Left ventricle myocardium inferior (tissue), 1 donor: ENCODE measurements around the gene EIF6. TPM values are rescaled to one million over a fixed set of nuclear protein-coding genes. Genes with fewer than 3 reads are reported as not detected.

Experiments used
- DNase-seq: peaks from one replicate; pipeline ENCODE4 v3.0.0-alpha.2; 2020
- H3K27ac ChIP-seq: fragments of 200-600 bp; replicated peaks from 2 replicates; pipeline ENCODE4 v1.8.0; 2021
- H3K27me3 ChIP-seq: fragments of 200-600 bp; 2 replicates; pipeline ENCODE4 v1.8.0; 2021; ENCODE audit warnings: low read depth
- H3K36me3 ChIP-seq: fragments of 200-600 bp; 2 replicates; pipeline ENCODE4 v1.8.0; 2021
- H3K4me1 ChIP-seq: fragments of 200-600 bp; 2 replicates; pipeline ENCODE4 v1.8.0; 2021
- H3K4me3 ChIP-seq: fragments of 200-600 bp; 2 replicates; pipeline ENCODE4 v1.8.0; 2021; ENCODE audit warnings: mild to moderate bottlenecking, moderate library complexity
- H3K9me3 ChIP-seq: fragments of 200-600 bp; replicated peaks from 2 replicates; pipeline ENCODE4 v1.8.0; 2021
- CTCF ChIP-seq: fragments of 200-600 bp; IDR thresholded peaks from 2 replicates; pipeline ENCODE4 v1.8.0; 2021; ENCODE audit warnings: antibody characterized with exemption, mild to moderate bottlenecking, borderline replicate concordance
- intact Hi-C: fragments of 100-400 bp; cut with micrococcal nuclease; formaldehyde crosslinking; loops from one replicate; pipeline ENCODE4 v1.11.0; 2022
- total RNA-seq: library from RNA; stranded (reverse); fragmentation: NEBNext Ultra II Directional; extraction: Animal tissue kit (Norgen Biotek cat#: 25700); gene quantifications from one replicate; pipeline ENCODE4 v1.2.1, GENCODE V29; 2021
- donor health status: DM: no; HTN: yes; CAD: no; lungs with severe emphysema.

EIF6 gene
- total RNA-seq, 1 donor from 2014 or later, result 37.4 TPM

- peaks cover 7% of the 10 kb centered on the region for H3K4me1 ChIP-seq
- peaks cover 53% of the 10 kb centered on the region for H3K27me3 ChIP-seq
- no peaks in the 10 kb centered on the region for H3K36me3 ChIP-seq
- no peaks in the 10 kb centered on the region for H3K9me3 ChIP-seq
- no peak for DNase-seq
- TF ChIP-seq CTCF, result no peak
- intact Hi-C loops, result no loop called here
- H3K4me3 ChIP-seq, result no peak overlapping the region
- H3K27ac ChIP-seq, result no peak overlapping the region
Measured at GRCh38 chr20:35295058-35295457, 10.5 kb upstream of the EIF6 start.

GRCh38 chr20:35294293-35294685 is 9.7 kb upstream of the EIF6 start:
- Histone ChIP-seq H3K4me1 (peaks cover 7% of the 10 kb centered on the region), H3K27me3 (peaks cover 53% of the 10 kb centered on the region), H3K36me3 (no peaks in the 10 kb centered on the region), H3K27ac (no peak overlapping the region), H3K4me3 (no peak overlapping the region), H3K9me3 (no peaks in the 10 kb centered on the region)
- DNase-seq, result no peak
- intact Hi-C loops, result no loop called here
- TF ChIP-seq CTCF, result no peak

- DNase-seq, result no peak
- peaks cover 53% of the 10 kb centered on the region for H3K27me3 ChIP-seq
- intact Hi-C loops, result no loop called here
- no peak overlapping the region for H3K4me3 ChIP-seq
- no peaks in the 10 kb centered on the region for H3K36me3 ChIP-seq
- peaks cover 7% of the 10 kb centered on the region for H3K4me1 ChIP-seq
- no peak for TF ChIP-seq CTCF
- H3K27ac ChIP-seq, result no peak overlapping the region
- no peaks in the 10 kb centered on the region for H3K9me3 ChIP-seq
Measured at GRCh38 chr20:35293303-35294292, 9.0 kb upstream of the EIF6 start.

- Histone ChIP-seq H3K36me3 (no peaks in the 10 kb centered on the region), H3K27ac (no peak overlapping the region), H3K27me3 (peaks cover 53% of the 10 kb centered on the region), H3K4me1 (peaks cover 7% of the 10 kb centered on the region), H3K9me3 (no peaks in the 10 kb centered on the region), H3K4me3 (no peak overlapping the region)
- intact Hi-C loops, result no loop called here
- no peak for DNase-seq
- TF ChIP-seq CTCF, result no peak
Measured at GRCh38 chr20:35292504-35293285, 8.1 kb upstream of the EIF6 start.

- peaks cover 7% of the 10 kb centered on the region for H3K4me1 ChIP-seq
- TF ChIP-seq CTCF, result no peak
- no peaks in the 10 kb centered on the region for H3K9me3 ChIP-seq
- H3K27me3 ChIP-seq, result peaks cover 50% of the 10 kb centered on the region
- no peaks in the 10 kb centered on the region for H3K36me3 ChIP-seq
- intact Hi-C loops, result no loop called here
- no peak for DNase-seq
- H3K4me3 ChIP-seq, result no peak within 1 kb of the TSS
- H3K27ac ChIP-seq, result no peak within 1 kb of the TSS
Measured at GRCh38 chr20:35291654-35292503, 7.3 kb upstream of the EIF6 start, which contains the start of gene FAM83C. TSS of gene FAM83C (minus strand) at chr20:35292425. CDS start at chr20:35292304, 121 bp downstream.
